Nephron (organoid): ENCODE results near the gene SLBP.

Experiments used
- H3K27ac Mint-ChIP-seq, 3 experiments: 2 replicates each; pipeline ENCODE4 v1.8.0; 2020; ENCODE audit warnings: mixed read lengths in 3 of 3, mild to moderate bottlenecking in 2 of 3, moderate library complexity in 1 of 3
- H3K27me3 Mint-ChIP-seq: 2 replicates; pipeline ENCODE4 v1.8.0; 2021; ENCODE audit warnings: low read depth, mild to moderate bottlenecking, moderate library complexity, mixed read lengths
- H3K36me3 Mint-ChIP-seq: 2 replicates; pipeline ENCODE4 v1.8.0; 2020; ENCODE audit warnings: low read depth, mixed read lengths
- H3K4me1 Mint-ChIP-seq: 2 replicates; pipeline ENCODE4 v1.8.0; 2020; ENCODE audit warnings: mixed read lengths
- H3K4me3 Mint-ChIP-seq, 3 experiments: 2 replicates each; pipeline ENCODE4 v1.8.0; 2020; ENCODE audit warnings: mild to moderate bottlenecking in 3 of 3, mixed read lengths in 3 of 3, moderate library complexity in 2 of 3
- H3K9me3 Mint-ChIP-seq: 2 replicates; pipeline ENCODE4 v1.8.0; 2020; ENCODE audit warnings: mixed read lengths
- TF ChIP-seq, protein P1 (sequence below), 3 experiments: fragments of 200-600 bp; sonication (generic); IDR thresholded peaks; one replicate each; pipeline ENCODE4 v1.5.0; 2021; ENCODE audit warnings: antibody characterized with exemption in 3 of 3; ENCODE audit not compliant: unreplicated experiment in 3 of 3

SLBP gene

DNA sequence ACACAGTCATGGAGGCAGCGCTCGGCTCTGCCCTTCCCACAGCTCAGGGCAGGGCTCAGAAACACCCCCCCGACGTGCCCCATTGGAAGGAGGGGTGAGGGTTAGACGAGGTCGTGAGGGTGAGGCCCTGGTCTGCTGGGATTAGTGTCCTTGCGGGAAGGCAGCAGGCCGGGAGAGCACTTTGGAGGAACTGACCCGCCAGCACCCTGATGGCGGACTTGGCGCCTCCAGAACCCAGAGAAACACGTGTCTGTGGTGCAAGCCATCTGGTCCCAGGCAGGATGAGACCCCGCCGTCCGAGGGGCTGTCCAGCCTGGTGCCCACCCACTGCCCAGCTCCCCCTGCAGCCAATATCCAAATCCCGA lies 35.5 kb upstream of the SLBP start:
- TF ChIP-seq, protein P1, sequence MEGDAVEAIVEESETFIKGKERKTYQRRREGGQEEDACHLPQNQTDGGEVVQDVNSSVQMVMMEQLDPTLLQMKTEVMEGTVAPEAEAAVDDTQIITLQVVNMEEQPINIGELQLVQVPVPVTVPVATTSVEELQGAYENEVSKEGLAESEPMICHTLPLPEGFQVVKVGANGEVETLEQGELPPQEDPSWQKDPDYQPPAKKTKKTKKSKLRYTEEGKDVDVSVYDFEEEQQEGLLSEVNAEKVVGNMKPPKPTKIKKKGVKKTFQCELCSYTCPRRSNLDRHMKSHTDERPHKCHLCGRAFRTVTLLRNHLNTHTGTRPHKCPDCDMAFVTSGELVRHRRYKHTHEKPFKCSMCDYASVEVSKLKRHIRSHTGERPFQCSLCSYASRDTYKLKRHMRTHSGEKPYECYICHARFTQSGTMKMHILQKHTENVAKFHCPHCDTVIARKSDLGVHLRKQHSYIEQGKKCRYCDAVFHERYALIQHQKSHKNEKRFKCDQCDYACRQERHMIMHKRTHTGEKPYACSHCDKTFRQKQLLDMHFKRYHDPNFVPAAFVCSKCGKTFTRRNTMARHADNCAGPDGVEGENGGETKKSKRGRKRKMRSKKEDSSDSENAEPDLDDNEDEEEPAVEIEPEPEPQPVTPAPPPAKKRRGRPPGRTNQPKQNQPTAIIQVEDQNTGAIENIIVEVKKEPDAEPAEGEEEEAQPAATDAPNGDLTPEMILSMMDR (IDR thresholded peaks at IDR 0.05; ENCODE audit: unreplicated experiment in 3 of 3) = no peak
- H3K4me3 Mint-ChIP-seq = no peak overlapping the region

DNA sequence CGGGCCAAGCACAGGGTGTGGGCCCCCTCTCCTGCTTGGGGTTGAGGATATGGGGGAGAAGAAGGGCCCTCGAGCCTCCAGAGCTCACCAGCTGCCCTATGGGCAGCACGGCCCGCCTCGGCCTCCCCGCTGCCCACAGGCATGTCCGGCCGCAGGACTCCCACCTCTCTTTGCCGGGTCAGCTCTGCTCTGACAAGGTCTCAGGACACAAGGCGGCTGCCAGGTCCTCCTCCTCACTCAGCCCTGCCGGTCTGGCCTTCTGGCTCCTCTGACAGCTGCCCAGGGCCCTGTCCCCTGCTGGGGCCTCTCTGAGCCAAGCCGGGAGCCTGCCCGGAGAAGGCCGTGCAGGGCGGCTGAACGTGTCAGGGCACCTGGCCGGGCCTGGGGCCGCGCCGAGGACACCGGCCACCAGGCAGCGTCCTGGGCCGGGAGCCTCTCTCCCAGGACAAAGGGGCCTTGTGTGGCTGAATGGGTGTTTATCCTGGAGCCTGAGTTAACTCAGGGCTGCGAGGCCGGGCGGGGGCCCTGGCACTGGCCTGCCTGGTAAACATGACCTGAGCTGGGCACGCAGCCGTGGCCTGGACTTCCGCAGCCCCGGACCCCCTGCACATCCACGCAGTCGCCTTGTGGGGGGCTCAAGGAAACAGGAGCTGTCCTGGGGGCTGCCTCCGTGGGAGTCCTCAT lies 34.9 kb upstream of the SLBP start:
- TF ChIP-seq, protein P1 (IDR thresholded peaks at IDR 0.05; ENCODE audit: unreplicated experiment in 3 of 3) = no peak
- H3K27me3 Mint-ChIP-seq = no peaks in the 10 kb centered on the region
- peaks cover 8% of the 10 kb centered on the region for H3K36me3 Mint-ChIP-seq
- no peaks in the 10 kb centered on the region for H3K4me1 Mint-ChIP-seq
- H3K4me3 Mint-ChIP-seq = no peak overlapping the region
- H3K27ac Mint-ChIP-seq = no peak overlapping the region
- no peaks in the 10 kb centered on the region for H3K9me3 Mint-ChIP-seq

More for the DNA sequence above, 35.5 kb upstream of the SLBP start:
- Mint-ChIP-seq H3K9me3 (no peaks in the 10 kb centered on the region), H3K27ac (no peak overlapping the region), H3K27me3 (no peaks in the 10 kb centered on the region), H3K4me1 (no peaks in the 10 kb centered on the region), H3K36me3 (peaks cover 8% of the 10 kb centered on the region)

DNA sequence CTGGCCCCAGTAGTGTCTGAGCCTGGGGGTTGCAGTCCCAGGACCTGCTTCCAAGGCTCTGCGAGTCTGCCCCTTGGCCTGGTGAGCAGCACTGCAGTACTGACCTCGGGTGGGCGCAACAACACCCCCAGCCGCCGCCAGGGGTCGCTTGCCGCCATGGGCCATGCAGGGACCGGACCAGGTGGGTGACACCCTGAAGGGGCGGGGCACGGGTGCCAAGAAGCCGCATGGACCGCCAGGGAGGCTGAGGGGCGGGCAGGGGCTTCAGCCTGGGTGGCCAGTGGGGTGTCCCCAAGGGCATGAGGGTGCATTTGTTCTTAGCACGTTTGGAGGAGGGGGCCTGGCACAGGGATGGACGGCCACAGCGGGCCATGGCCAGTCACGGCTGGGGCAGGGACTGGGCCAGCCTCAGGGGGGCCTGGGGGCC lies 34.2 kb upstream of the SLBP start:
- Mint-ChIP-seq H3K36me3 (peaks cover 15% of the 10 kb centered on the region), H3K27me3 (no peaks in the 10 kb centered on the region), H3K4me3 (no peak overlapping the region), H3K4me1 (no peaks in the 10 kb centered on the region), H3K9me3 (no peaks in the 10 kb centered on the region), H3K27ac (no peak overlapping the region)
- TF ChIP-seq, protein P1 (IDR thresholded peaks at IDR 0.05; ENCODE audit: unreplicated experiment in 3 of 3) = peak; percentile 81 to 94 (median 92)

DNA sequence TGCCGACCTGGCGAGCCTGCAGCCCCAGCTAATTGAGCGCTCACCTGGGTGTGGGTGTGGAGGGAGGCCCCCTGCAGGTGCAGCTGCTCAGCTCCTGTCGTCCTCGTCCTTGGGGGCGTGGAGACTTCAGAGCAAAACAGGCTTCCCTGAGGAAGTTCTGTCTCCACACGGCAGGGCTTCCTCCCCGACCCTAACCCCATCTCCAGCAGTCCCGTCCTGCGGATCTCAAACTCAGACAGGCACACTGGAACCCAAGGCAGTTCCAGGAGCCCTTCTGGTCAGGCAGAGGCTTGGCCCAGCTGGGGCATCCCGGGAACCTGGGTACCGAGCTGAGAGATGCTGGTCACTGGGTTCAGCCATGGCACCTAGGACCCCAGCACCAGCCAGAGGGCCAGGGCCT lies 33.6 kb upstream of the SLBP start:
- H3K4me3 Mint-ChIP-seq = no peak overlapping the region
- H3K4me1 Mint-ChIP-seq = no peaks in the 10 kb centered on the region
- no peak overlapping the region for H3K27ac Mint-ChIP-seq
- TF ChIP-seq, protein P1 (IDR thresholded peaks at IDR 0.05; ENCODE audit: unreplicated experiment in 3 of 3) = no peak
- H3K36me3 Mint-ChIP-seq = peaks cover 18% of the 10 kb centered on the region
- H3K27me3 Mint-ChIP-seq = no peaks in the 10 kb centered on the region
- no peaks in the 10 kb centered on the region for H3K9me3 Mint-ChIP-seq

DNA sequence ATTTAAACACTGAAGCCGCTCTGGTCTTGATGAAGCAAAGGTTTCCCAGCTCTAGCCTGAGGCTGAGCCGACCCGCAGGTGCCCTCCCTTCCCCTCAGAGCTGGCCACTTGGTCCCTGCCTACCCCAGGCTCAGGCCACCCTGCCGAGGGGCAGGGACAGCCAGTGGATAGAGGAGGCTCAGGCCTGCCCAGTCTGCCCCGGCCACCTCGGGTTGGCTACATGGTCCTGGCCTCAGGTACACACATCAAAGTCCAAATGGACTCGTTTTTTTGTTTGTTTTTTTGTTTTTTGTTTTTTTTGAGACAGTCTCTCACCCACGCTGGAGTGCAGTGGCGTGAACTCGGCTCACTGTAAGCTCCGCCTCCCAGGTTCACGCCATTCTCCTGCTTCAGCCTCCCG lies 33.0 kb upstream of the SLBP start:
- H3K27ac Mint-ChIP-seq = no peak overlapping the region
- no peaks in the 10 kb centered on the region for H3K4me1 Mint-ChIP-seq
- no peaks in the 10 kb centered on the region for H3K9me3 Mint-ChIP-seq
- H3K27me3 Mint-ChIP-seq = no peaks in the 10 kb centered on the region
- no peak overlapping the region for H3K4me3 Mint-ChIP-seq
- TF ChIP-seq, protein P1 (IDR thresholded peaks at IDR 0.05; ENCODE audit: unreplicated experiment in 3 of 3) = no peak
- H3K36me3 Mint-ChIP-seq = peaks cover 20% of the 10 kb centered on the region

DNA sequence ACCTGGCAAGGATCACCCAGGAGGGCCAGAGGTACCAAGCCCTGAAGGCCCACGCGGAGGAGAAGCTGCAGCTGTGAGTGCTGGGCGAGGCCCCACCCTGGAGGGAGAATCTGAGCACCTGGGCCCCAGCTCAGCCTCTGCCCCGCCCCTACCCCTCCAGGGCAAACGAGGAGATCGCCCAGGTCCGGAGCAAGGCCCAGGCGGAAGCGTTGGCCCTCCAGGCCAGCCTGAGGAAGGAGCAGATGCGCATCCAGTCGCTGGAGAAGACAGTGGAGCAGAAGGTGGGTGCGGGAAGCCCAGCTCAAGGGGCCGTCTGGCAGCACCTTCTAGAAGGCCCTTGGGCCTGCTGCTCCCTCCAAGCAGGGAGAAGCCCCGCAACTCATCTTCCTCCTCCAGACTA lies 32.4 kb upstream of the SLBP start:
- peaks cover 20% of the 10 kb centered on the region for H3K36me3 Mint-ChIP-seq
- H3K27me3 Mint-ChIP-seq = no peaks in the 10 kb centered on the region
- TF ChIP-seq, protein P1 (IDR thresholded peaks at IDR 0.05; ENCODE audit: unreplicated experiment in 3 of 3) = no peak
- no peak overlapping the region for H3K27ac Mint-ChIP-seq
- H3K9me3 Mint-ChIP-seq = no peaks in the 10 kb centered on the region
- H3K4me3 Mint-ChIP-seq = no peak overlapping the region
- H3K4me1 Mint-ChIP-seq = no peaks in the 10 kb centered on the region
